Stimulated activated CD4-positive, alpha-beta T cell treated with anti-CD3 and anti-CD28 coated beads, Interleukin-2, amount 100 ng/mL, for 24 hours (primary cell): ENCODE data around the gene KRT7.
A peak's percentile ranks its signal among the peaks of the same experiment; 100 is the strongest.
"Not testable (repeated sequence)": the region's sequence is repeated elsewhere in the genome, so short reads cannot be mapped to it uniquely, and the experiment has no call there.

Experiments used
- DNase-seq, 2 donors: peaks; one replicate each; pipeline ENCODE4 v3.0.0-alpha.2; 2020

KRT7 gene

DNA sequence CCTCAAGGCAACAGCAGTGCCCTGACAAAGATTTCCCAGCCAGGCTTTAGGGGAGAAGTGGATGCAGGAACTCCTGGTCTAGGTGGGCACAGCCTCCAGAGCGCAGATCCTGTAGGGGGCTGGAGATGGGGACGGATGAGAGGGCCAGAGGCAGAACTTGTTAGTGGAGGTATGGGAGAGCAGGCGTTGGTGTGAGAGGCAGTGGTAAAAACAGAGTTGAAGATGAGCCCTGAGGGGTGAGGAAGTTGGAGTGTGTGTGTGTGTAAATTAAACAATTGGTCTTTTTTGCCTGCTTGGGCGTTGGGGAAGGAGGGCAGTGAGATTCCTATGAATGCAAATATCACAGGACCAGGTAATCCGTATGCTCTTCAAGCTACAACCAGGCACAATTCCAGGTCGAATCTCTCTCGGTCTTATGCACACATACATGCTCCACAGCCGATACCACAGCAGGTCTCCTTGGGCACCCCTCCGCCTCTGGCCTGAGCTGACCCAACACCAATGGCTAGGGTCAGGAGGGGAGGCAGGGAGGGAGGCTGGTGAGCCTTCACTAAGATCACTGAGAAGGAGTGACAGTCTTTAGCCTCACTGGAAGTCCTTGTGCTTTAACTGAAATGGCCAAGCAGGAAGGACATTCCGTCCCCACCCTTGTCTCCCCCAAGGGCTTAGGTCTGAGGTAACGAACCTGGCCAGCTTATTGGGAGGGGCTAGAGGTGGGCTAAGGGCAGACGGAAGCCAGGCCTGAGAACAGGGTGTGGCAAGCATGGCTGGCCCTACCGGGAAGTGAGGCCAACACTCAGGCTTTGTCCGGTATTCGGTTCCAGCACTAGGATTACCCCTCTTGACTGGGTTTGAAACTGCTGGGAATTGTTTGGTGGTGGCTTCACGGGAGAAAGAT, 1.5 kb upstream of the KRT7 start:
- DNase-seq, result no peak

DNA sequence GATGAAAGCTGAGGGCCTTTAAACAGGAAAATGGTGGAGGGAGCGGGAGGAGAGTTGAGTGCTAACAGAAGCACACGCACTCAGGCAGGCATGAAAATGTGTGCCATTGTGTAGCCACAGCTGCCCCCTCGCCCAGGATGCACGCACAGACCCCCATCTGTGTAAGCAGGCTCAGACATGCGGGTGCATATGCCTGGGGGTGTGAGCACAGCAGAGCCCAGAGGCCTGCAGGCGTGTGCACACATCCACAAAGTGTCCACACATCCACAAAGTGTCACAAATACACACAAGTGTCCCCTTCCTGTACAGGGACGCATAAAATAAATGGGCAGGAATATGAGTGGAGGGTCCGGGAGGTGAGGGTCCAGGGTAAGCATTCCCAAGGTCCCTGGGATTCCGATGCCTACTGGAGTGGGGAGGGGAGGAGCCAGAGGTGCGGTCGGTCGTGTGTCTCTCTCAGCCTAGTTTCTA, 805 bp upstream of the KRT7 start:
- DNase-seq, result no peak

DNA sequence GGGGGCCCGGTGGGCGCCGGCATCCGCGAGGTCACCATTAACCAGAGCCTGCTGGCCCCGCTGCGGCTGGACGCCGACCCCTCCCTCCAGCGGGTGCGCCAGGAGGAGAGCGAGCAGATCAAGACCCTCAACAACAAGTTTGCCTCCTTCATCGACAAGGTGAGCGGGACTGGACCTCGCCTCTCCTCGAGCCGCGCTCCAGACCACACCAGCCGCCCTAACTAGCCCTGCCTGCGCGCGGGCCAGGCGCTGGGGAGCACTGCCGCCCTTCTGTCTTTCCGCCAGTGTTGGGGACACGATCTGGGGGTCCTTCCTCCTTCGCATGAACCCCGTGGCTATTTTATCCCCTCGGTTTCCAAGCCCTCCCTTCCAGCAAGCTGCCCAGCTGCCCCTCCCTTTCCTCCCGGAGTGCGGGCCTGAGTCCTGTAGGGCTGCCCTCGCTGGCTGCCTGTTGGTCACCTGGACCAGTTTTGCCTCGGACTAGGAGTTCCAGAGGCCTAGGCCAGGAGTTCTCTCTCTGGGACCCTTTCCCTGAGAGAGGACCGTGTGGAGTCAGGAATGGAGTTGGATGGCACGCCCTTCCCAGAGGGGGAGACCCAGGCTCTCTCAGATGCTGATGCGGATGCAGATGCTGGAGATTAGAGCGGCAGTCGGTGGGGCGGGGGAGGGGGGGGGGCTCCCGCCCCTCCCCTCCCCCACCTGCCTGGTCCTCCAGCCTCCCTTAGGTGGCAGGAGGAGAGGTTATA, 592 bp downstream of the KRT7 start:
- DNase-seq, result no peak

DNA sequence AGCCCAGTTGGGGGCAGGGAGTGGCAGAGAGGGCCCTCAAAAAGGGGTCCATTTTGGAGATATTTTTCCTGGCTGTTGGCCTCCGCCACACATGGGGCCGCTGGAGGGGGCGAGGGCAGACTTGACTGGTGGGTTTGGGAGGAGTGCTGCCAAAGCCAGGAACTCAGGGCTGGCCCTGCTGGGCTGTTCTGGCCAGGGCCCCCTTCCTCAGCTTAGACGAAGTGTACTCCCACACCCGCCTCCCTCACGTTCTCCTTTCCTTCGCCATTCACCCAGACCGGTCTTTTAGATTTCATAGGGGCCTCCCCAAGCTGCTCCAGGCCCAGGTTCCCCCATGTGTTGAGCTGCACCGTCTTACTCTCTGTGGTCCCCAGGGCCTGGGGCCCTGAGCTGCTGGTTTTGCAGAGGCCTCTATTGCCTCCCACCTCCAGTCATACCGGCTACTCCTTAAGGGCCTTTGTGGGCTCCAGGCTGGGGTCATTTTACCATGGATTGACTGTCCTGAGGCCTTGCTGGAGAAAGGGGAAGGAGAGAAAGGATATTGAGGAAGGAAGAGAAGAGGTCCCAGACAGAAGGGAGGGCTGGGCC, 1.3 kb downstream of the KRT7 start:
- DNase-seq, result no peak

DNA sequence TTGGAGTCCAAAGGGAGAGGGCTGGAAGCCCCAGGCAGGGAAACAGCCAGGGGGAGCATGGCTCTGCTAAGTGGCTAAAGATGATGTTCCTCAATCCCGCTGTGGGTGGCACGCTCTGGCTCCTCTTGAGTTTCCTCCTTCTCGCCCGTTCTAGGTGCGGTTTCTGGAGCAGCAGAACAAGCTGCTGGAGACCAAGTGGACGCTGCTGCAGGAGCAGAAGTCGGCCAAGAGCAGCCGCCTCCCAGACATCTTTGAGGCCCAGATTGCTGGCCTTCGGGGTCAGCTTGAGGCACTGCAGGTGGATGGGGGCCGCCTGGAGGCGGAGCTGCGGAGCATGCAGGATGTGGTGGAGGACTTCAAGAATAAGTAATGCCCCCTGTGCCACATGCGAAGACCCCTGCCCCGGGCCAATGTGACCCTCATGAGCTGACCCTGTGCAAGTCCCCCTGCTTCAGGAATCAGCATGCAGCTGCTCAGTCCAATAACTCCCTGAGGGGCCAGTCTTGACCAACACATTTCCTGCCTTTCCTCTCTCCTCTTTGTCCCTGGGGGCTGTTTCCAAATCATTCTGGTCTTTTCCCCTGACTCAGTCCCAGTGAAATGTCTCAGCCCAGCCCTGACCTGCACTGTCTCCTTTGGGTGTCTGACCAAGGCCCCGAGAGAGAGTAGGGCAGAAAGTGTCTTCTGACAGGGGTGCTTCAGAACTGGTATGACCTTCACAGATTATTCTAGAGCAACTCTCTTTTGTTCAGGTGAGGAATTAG, 2.1 kb downstream of the KRT7 start:
- no peak for DNase-seq

DNA sequence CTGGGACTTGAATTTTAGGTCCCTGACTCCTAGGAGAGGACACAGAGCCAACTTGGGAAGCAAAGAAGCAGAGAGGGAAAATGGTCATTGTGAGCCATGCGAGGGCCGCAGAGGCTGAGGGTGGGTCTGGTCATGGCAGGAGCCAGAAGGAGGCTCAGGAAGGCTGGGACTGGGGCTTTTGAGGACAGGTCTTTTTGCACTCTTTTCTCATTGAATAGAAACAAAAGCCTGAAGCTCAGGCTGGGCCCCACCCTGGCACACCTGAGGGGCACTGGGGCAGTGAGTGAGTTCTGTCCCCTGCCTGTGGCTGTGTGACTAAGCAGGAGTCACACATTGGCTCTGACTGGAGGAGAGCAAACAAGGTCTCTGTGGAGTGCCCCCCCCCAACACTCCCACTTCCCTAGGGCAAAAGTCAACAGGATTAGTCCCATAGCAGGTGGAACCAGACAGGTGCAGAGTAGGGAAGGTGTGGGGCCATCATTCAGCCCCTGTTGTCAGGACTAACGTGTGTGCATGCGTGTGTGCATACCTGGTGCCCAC, 2.8 kb downstream of the KRT7 start:
- no peak for DNase-seq

DNA sequence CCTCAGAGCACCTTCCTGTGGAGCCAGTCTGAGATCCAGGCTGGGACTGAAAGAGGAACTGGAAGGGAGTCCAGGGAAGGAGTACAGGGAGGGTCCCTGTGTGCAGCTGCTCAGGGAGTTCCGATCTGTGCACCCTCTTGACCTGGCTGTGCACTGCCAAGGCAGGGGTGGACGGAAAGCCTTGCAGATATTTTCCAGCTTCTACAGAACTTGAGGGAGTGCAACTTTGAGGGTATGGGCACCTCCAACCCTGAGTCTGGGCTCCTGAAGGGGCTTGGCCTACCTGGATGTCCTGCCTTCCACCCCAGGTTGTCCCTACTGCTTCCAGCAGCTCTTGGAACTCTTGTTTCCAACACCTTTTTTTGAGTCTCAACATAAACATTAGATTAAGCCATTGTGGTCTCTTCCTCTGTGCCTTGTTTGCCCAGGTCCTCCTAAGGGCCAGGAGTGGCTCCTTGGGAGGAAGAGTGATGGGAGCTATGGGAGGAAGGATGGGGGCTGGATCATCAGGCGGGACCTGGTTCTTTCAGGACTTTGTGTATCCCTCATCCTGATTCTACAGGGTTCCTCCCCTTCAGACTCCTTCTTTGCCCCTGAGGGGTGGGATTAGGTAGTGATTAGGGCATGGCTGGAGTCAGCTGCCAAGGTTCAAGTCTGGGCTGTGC, 3.5 kb downstream of the KRT7 start:
- no peak for DNase-seq

DNA sequence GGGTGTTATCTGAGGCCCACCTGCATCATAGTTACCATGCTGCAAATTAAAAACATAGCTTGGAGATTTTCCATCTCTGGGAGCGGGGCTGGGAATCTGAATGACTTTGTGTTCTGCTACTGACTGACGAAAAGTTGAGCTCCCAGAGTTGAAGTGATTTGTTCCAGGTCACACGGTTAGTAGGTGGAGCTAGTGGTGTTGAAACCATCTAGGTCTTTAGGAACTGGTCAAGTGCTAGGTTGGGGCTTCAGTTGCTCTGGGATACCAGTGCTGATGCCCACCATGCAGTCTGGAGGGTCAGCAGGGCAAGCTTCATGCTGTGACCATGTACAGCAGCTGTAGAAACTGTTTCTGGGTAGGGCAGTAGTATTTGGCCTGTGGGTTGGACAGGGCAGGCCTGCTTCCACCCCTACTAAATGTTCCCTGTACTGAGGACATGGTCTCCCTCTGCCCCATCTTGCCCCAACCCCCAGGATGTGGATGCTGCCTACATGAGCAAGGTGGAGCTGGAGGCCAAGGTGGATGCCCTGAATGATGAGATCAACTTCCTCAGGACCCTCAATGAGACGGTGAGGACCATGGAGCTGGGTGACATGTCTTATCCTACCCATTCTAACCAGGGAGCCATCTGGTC, 5.3 kb downstream of the KRT7 start:
- DNase-seq, result no peak

DNA sequence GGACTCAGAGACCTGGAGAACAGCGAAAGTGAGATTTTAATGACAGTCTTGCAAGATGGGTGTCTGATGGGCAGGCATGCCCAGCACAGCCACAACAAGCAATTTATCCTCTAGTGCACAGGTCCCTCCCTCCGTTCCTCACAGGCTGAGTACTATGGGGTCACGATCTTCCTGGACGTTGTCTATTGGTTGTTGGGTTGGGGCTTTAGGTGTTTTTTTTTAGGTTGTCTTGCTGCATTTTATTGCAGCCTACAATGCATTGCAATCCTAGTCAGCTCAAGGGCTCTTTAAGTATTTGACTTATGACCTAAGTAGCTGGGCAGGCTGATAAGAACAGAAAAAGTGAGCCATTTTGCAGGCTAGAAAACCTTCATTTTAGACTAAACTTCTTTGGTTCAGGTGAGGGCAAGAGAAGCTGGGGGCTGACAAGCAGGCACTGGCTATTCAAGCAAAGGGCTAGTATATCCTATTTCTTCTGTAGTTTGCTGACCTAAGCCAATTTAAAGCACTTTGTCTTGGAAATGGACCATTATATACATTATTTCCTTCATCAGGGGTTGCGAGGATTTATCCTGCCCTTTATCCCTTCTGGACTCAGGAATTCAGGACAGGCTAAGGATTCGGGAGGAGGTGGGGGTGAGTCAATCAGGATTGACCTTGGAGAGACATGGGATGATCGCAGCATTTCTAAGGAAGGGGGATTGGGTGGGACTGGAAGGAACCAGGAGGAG, 6.0 kb downstream of the KRT7 start:
- DNase-seq, result no peak

DNA sequence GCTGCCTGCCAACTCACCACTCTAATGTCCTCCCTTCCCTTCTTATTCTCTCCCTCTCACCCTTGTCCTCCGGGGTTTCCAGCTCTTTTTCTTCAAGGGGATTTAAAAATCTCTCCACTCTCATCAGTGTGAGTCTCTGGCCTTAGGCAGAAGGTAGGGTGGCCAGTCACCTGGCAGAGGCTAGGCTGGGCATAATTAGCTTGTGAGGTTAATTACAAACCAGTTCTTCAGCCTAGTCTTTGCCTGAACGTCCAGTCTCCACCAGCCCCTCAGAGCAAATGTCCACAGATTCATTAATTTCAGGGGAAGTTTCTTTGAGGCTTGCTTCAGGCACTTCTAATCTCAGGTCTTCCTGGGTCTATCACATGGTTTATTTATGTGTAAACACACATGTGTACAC, 6.7 kb downstream of the KRT7 start:
- DNase-seq, result no peak

DNA sequence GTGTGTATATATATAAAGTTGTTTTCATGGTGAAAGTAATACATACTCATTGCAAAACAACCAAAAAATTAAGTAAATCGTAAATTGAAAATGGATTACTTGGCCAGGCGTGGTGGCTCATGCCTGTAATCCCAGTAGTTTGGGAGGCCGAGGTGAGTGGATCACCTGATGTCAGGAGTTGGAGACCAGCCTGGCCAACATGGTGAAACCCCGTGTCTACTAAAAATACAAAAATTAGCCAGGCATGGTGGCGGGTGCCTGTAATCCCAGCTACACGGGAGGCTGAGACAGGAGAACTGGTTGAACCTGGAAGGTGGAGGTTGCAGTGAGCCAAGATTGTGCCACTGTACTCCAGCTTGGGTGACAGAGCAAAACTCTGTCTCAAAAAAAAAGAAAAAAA, 7.2 kb downstream of the KRT7 start:
- not testable (repeated sequence) for DNase-seq

DNA sequence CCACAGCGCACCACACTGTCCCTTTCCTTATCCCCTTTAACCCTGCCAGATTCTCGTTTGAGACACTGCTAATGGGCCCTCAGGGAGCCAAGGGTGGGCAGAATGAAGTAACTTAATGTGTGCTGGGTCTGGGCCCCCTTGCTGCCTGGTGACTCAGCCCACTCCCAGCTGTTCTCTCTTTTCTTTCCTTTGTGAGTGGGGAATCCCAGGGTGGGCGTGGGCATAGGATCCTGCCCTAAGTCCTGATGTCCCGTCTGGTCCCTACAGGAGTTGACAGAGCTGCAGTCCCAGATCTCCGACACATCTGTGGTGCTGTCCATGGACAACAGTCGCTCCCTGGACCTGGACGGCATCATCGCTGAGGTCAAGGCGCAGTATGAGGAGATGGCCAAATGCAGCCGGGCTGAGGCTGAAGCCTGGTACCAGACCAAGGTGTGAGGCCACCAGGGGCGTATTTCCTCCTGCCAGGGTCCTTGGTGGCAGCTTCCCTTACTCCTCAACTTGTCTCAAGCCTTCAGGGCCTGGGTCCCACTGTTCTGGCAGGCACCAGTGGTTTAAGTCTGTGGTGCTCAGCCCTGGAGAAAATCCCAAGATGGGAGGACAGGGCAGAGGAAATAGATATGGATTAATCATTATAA, 8.3 kb downstream of the KRT7 start:
- DNase-seq, result no peak

DNA sequence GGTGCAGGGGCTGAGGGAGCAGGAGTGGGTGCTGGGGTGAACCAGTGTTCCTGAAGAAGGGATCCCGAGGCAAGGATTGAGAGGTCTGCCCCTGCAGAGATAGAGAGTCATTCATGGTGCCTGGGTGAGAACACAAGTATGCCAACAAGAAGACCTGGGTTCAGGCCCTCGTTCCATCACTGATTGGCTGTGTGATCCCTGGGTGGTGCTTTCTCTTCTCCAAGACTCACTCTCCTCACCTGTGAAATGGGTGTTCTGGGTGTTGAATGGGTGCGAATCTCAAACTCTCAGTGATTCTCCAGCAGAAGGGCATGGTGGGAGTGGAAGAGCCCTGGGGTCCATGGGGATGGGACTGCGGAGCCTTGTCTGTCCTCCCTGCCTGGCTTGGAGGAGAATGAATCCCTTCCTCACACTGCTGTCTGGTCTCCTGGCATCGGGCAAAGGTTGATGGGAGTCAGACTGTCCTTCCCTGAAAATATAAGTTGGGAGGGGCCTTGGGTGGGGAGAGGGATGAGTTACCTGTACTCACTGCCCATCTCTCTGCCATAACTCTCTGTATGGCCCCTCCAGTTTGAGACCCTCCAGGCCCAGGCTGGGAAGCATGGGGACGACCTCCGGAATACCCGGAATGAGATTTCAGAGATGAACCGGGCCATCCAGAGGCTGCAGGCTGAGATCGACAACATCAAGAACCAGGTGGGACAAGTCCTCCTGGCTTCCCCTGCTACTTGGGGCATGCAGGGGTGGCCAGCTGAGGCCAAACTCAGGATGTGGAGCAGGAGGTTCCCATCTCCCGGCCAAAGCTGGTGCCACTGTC, 9.6 kb downstream of the KRT7 start:
- no peak for DNase-seq

DNA sequence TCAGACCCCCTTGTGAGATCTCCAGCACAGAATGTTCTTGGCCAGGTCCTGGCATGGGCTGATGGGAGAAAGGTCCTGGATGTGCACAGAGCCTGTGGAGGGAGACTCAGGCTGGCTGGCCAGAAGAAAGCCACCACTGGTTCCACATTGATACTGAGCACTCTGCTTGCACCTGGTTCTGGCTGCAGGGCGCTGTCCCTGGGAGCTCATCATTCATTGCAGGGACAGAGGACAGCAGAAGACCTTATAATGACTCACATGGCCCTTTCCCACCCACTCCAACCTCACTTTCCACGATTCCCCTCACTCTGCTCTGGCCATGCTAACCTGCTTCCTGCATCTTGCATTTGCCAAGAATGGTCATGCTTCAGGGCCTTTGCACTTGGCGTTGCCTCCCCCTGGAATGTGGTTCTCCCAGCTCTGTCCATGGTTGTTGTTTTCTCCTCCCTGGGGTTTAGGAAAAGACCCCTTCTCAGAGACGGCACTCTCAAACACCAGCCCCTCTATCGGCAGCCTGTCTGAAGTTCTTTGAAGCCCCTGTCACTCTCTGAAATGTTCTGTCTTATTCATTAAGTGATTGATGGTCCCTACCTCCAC, 10.3 kb downstream of the KRT7 start:
- no peak for DNase-seq

DNA sequence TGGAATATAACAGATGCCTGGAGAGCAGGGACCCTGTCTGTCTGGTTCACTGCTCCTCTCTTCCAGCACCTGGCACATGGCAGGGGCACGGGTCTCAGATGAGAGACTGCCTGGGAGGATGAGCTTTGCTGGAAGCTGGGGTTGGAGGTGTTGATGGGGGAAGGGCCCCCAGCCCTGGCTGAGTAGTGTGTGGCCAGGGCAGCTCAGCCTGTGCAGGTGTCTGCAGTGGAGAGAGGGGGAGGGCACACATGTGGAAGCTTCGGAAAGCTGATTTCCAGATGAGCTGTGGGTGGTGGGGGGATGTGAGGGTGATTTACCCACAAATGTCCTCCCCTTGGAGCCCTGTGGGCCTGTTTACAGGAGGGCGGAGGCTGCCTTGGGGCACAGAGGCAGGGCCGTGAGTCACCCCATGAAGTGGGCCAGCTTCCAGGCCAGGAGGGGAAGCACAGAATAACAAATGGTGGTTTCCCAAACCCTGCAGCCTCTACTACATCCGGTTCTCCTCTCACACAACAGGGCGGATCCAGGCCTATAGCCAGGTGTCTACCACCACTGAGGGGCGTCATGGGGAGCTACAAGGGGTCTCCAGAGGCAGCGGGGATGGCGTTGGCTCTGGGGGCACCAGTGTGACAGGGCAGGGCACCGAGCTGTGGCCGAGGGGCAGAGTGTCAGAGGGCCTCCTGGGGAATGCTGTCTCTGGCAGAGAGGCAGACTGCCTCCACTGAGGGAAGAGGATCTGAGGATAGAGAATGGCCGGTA, 11.0 kb downstream of the KRT7 start:
- peak; percentile 71 to 72 for DNase-seq

DNA sequence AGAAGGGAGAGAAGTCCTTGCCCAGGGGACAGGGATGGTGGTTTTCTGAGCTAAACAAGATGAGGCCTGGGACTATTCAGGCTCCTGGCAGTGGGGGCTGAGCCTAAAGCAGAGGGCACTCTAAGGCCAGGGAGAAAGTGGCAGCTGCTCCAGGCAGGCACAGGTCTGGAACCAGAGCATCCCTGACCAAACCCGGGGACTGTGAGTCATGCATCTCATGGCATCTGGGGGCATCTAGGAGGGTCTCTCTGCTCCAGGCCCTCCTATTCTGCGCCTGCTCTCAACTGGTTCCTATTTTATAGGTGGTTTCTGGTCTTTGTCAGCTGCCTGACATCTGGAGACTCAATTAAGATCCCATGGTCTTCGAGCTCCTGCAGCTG, 11.6 kb downstream of the KRT7 start:
- no peak for DNase-seq

DNA sequence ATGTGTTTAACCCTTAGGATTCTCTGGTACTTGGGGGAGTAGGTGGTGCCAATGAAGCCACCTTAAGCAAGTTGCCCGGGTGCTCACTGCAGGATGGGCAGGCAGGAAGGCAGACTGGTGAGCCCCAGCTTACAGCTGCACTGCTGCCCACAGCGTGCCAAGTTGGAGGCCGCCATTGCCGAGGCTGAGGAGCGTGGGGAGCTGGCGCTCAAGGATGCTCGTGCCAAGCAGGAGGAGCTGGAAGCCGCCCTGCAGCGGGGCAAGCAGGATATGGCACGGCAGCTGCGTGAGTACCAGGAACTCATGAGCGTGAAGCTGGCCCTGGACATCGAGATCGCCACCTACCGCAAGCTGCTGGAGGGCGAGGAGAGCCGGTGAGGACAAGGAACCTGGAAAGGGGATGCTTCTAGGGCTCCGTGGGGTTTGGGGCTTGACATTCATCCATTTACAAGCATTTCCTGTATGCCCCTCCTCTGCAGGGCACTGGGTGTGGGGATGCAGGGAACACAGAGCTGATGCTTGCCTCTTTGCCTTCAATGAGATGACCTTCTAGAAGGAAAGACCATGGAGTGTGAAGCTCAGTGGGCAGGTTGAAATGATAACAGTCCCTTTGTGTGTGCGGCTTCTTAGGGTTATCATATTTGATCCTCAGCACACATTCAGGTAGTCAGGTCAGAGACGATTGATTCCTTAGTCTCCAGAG, 12.4 kb downstream of the KRT7 start:
- no peak for DNase-seq
